Choroid plexus epithelial cell (primary cell): ENCODE results near the gene FARP1.

Experiments
- DNase-seq: peaks from one replicate; pipeline ENCODE4 v3.0.0-alpha.2; 2010; ENCODE audit warnings: low read depth
- H3K4me3 ChIP-seq: 2 replicates; pipeline ENCODE4 v1.5.1; 2011; ENCODE audit warnings: low read depth, mild to moderate bottlenecking, control low read depth, low read length, moderate library complexity
- TF ChIP-seq, protein P1 (sequence below): conservative IDR thresholded peaks from 2 replicates; pipeline ENCODE4 v1.5.1; 2011; ENCODE audit warnings: low read depth, mild to moderate bottlenecking, control low read depth, inconsistent platforms, low read length, moderate library complexity

FARP1 gene

DNA sequence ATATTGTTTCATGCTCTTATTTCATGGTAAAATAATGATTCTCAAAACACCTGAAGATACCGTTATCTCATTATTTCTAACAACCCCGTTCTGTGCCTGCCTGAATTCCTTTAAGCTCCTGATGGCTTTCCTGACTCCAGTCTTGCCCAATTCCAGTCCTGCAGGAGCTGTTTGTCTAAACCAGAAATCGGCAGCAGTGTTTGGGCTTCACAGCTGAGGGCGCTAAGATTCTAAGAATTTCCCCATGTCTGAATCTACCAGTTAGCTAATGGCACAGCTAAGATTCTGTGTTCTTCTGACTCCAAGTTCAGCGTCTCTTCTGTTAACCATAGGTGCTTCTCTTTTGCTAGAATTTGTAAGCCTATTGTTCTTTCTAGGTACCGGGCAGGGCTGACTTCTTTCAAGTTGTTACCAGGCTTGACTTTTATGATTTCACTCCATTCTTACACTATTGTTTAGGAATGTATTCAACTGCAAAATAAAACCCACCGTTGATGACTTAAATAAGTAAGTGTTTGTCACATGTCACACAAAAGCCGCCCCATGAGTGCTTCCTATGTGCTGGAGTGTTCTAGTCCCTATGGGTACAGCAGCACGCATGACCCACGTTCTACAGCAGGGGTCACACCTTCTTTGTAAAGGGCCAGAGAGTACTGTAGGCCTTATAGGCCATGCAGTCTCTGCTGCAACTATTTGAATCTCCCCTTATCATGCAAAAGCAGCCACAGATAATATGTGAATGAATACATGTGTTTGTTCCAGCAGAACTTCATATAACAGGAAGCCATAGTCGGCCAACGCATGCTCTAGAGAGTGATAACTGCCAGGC, 202.4 kb downstream of the FARP1 start:
- TF ChIP-seq, protein P1, sequence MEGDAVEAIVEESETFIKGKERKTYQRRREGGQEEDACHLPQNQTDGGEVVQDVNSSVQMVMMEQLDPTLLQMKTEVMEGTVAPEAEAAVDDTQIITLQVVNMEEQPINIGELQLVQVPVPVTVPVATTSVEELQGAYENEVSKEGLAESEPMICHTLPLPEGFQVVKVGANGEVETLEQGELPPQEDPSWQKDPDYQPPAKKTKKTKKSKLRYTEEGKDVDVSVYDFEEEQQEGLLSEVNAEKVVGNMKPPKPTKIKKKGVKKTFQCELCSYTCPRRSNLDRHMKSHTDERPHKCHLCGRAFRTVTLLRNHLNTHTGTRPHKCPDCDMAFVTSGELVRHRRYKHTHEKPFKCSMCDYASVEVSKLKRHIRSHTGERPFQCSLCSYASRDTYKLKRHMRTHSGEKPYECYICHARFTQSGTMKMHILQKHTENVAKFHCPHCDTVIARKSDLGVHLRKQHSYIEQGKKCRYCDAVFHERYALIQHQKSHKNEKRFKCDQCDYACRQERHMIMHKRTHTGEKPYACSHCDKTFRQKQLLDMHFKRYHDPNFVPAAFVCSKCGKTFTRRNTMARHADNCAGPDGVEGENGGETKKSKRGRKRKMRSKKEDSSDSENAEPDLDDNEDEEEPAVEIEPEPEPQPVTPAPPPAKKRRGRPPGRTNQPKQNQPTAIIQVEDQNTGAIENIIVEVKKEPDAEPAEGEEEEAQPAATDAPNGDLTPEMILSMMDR: peak; percentile 4
- H3K4me3 ChIP-seq: no peak overlapping the region
- DNase-seq: peak; percentile 14

DNA sequence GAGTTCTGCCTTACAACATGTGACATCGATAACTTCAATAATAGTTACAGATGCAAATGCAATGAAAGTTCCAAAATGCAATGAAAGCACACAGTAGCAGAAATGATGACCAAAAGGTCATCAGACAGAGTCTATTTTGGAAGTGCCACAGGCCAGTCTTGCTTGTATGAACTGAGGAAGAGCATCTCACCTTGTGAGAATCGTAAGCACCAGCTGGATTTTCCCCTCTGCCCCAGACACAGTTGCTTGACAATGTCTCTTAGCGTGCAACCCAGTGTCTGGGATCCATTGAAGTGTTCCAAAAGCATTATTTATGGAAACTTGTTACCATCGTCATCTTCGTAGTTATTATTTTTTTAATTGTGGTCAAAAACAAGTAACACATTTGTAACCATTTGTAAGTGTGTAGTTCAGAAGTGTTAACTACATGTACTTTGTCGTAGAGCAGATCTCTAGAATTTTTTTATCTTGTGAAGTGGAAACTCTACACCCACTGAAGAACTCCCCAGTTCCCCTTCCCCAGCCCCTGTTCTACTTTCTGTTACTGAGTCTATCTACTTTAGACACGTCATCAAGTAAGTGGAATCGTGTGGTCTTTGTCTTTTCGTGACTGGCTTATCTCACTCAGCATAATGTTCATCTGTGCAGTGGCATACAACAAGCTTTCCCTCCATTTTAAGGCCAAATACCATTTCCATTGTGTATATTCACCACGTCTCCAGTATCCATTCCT, 204.2 kb downstream of the FARP1 start:
- TF ChIP-seq, protein P1: no peak
- H3K4me3 ChIP-seq: no peak overlapping the region
- no peak for DNase-seq

DNA sequence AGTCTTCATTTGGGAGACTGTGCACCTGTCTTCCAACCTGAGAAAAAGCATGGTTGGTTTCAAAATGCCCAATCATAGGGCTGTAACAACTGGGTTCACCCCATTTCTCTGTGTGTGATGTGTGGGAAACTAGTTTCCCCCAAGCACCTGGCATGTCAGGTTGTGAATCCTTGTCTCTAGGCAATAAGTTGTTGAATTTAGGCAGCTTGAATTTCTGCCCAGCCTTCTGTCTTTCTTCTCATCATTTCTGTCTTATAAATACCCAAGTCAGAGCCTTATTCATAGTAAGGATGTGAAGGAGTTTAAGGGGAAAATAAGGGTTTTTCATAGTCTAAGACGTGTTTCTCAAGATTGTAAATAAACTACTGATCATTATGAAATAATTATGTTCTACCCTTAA, 204.9 kb downstream of the FARP1 start:
- TF ChIP-seq, protein P1: no peak
- no peak for DNase-seq
- no peak overlapping the region for H3K4me3 ChIP-seq

DNA sequence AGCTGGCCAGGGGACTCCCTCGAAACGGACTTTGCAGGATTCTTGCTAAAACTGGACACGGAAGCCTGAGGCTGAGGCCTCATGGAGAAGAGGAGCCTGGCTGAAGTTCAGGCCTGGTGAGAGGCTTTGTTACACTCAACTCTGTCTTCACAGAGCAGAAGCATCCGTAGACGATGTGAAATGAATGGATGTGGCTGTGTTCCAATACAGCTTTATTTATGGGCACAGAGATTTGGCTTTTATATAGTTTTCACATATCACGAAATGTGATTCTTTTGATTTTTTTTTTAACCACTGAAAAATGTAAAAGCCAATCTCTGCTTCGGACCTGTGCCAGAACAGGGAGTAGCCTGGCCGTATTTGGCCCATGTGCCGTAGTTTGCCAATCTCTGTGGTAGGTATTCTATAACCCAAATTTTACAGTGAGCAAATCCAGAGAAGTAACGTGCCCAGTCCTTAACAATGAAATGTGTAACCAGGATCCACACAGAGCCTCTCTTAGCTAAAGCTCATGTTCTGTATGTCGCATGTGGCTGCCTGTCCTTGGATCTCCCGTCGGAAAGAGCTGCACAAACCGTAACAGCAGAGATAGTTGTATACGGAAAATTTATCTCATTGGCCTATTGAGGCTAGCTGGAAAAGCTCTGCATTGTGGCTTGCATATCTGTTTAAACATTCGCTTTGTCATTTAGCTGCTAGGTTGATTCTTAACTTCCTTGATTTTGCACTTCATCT, 205.7 kb downstream of the FARP1 start:
- DNase-seq: no peak
- no peak overlapping the region for H3K4me3 ChIP-seq
- TF ChIP-seq, protein P1: no peak

DNA sequence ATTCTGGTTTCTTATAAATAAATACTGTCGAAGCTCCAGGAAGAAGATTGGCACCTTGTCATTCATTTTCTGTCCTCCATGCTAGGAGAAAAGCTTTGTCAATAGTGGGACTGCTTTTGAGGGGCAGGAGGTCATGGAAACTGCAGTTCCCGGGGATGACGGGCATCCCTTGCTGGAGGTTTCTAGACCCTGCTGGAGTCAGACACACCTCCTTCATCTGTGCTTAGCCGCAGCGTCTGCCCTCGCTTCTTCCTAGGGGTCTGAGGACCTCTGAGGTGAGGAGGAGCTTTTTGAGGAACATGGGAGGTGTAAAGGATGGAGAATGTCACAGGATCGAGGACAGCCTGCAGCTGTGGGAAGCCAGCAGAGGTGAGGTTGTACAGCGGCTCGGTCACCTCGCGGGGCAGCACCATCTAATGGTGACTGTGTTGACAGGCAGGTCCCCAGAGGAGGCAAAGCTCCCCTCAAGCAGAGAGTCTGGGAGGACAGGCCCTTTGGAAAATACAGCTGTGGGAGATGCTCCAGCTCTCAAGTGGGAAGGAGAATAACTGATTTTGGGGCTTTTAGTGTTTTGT, 206.9 kb downstream of the FARP1 start:
- TF ChIP-seq, protein P1: peak; percentile 40
- H3K4me3 ChIP-seq: no peak overlapping the region
- peak; percentile 25 for DNase-seq

DNA sequence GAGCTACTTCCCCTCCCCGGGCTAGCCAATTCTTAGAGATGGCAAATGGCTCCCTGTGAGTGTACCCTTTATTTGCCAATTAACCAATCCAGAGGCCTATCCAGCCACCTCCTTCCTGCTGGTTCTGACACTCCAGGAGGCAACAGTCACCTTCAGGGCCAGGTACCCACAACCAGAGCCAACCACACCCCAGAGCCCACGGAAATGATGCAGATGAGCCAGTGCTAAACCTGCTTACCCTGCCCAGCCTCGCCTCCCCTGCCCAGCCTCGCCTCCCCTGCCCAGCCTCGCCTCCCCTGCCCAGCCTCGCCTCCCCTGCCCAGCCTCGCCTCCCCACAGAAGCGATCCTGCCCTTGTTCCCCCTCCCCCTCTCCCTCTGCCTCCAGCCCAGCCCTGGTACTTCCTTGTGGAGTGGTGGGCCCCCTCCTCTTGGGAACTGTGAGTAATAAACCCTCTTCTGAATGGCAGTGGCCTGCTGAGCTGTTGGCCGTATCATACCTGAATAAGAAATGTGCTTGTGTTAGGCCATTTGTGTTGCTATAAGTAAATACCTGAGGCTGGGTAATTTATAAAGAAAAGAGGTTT, 207.9 kb downstream of the FARP1 start:
- no peak for DNase-seq
- H3K4me3 ChIP-seq: no peak overlapping the region
- TF ChIP-seq, protein P1: no peak
